K562 (cell line): ENCODE measurements around the gene C1orf174.

Source experiments
- CTCF ChIP-seq, 3 experiments: IDR thresholded peaks in 2 of 3; conservative IDR thresholded peaks in 1 of 3; 2 replicates each; pipeline ENCODE4 v1.5.1; 2011 to 2012; ENCODE audit warnings: low read length in 3 of 3, mild to moderate bottlenecking in 3 of 3, control low read depth in 2 of 3, improper control_type of control experiment in 1 of 3, inconsistent platforms in 1 of 3, low read depth in 1 of 3, mixed read lengths in 1 of 3, moderate library complexity in 1 of 3; ENCODE audit not compliant: insufficient read depth in 2 of 3
- ESRRB ChIP-seq: fragments of 250-450 bp; sonication (Bioruptor Pico); IDR thresholded peaks from 2 replicates; pipeline ENCODE4 v1.5.0; 2020; ENCODE audit warnings: mild to moderate bottlenecking, moderate library complexity, borderline replicate concordance
- ZNF263 ChIP-seq: sonication (generic); formaldehyde crosslinking; IDR thresholded peaks from 2 replicates; pipeline ENCODE4 v1.8.0; 2022; ENCODE audit warnings: mild to moderate bottlenecking, missing genetic modification reagents, borderline replicate concordance

DNA sequence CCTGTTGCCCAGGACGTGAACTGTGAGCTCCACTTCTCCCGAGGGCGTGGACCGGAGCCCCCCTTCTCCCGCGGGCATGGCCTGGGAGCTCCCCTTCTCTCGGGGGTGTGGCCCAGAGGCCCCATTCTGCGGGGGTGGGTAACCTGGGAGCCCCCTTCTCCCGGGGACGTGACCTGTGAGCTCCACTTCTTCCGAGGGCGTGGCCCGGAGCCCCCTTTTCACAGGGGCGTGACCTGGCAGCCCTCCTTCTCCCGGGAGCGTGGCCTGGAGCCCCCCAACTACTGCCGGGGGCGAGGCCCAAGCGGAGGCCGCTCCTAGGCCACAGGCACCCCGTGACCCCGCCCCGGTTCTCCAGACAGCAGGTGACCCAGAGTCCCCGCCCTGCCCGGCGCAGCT is 320 bp downstream of the C1orf174 start:
- TF ChIP-seq ZNF263 (no peak), CTCF (IDR thresholded peaks at IDR 0.05 in 2 of 3, conservative IDR thresholded peaks at IDR 0.05 in 1 of 3; ENCODE audit: insufficient read depth in 2 of 3, low read depth in 1 of 3, low read length in 3 of 3) (peak in 2 of 3 experiments; percentile 6 to 42; a peak in 3 of 6 replicates), ESRRB (CRISPR knock-in tag) (no peak)
